ENCODE data around the gene PALLD.

Gene PALLD

DNA sequence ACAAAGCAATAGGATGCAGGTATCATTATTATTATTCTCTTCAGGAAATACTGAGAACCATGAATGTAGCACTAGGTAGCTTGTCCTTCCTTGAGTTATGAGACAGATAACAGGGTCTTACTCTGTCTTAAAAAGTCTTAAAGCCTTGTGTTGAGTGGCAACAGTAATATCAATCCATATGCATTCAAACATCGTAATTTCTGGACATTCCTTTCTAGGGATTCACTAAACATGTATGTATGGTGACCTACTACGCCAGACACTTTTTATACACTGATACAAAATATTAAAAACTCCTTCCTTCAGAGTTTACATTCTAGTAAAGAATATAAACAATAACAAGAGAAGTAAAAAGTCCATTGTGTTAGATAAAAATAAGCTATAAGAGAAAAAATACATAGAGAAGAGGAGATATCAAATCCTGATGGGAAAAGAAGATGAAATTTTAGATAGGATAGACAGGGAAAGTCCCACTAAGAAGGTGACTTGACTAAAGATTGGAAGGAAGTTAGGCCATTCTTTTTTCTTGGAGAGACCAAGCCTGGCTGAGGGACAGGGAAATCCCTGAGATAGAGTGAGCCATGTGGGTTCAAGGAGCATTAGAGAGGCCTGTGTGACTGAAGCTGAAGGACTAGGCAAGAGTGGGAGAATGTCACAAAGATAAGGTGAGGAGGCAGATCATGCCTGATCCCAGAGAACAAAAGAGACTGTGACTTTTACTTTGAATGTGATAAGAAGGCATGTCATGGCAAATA, 11.5 kb upstream of the PALLD start:
- Histone ChIP-seq H3K4me1 (ENCODE audit: insufficient read depth, poor library complexity, severe bottlenecking) (peaks cover 48% of the 10 kb centered on the region), H3K9me3 (ENCODE audit: severe bottlenecking) (no peaks in the 10 kb centered on the region), H3K27me3 (ENCODE audit: insufficient read depth, poor library complexity, severe bottlenecking) (no peaks in the 10 kb centered on the region), H3K36me3 (ENCODE audit: low read depth) (no peaks in the 10 kb centered on the region), H3K27ac (ENCODE audit: poor library complexity, severe bottlenecking) (peak overlapping the region; percentile 91), H3K4me3 (ENCODE audit: severe bottlenecking) (no peak overlapping the region)
- no peak for ATAC-seq (ENCODE audit: low read depth)
- TF ChIP-seq, protein P1, sequence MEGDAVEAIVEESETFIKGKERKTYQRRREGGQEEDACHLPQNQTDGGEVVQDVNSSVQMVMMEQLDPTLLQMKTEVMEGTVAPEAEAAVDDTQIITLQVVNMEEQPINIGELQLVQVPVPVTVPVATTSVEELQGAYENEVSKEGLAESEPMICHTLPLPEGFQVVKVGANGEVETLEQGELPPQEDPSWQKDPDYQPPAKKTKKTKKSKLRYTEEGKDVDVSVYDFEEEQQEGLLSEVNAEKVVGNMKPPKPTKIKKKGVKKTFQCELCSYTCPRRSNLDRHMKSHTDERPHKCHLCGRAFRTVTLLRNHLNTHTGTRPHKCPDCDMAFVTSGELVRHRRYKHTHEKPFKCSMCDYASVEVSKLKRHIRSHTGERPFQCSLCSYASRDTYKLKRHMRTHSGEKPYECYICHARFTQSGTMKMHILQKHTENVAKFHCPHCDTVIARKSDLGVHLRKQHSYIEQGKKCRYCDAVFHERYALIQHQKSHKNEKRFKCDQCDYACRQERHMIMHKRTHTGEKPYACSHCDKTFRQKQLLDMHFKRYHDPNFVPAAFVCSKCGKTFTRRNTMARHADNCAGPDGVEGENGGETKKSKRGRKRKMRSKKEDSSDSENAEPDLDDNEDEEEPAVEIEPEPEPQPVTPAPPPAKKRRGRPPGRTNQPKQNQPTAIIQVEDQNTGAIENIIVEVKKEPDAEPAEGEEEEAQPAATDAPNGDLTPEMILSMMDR (IDR thresholded peaks at IDR 0.05; ENCODE audit: poor library complexity, severe bottlenecking): no peak
- no peak for DNase-seq (ENCODE audit: low spot score)

GRCh38 chr4:168486912-168487281, 10.0 kb upstream of the PALLD start:
- Histone ChIP-seq H3K36me3 (ENCODE audit: low read depth) (no peaks in the 10 kb centered on the region), H3K27ac (ENCODE audit: poor library complexity, severe bottlenecking) (peak overlapping the region; percentile 91), H3K4me1 (ENCODE audit: insufficient read depth, poor library complexity, severe bottlenecking) (peaks cover 40% of the 10 kb centered on the region), H3K27me3 (ENCODE audit: insufficient read depth, poor library complexity, severe bottlenecking) (no peaks in the 10 kb centered on the region), H3K4me3 (ENCODE audit: severe bottlenecking) (no peak overlapping the region), H3K9me3 (ENCODE audit: severe bottlenecking) (no peaks in the 10 kb centered on the region)
- TF ChIP-seq, protein P1 (IDR thresholded peaks at IDR 0.05; ENCODE audit: poor library complexity, severe bottlenecking): no peak
- no peak for DNase-seq (ENCODE audit: low spot score)
- ATAC-seq (ENCODE audit: low read depth): peak; percentile 89

DNA sequence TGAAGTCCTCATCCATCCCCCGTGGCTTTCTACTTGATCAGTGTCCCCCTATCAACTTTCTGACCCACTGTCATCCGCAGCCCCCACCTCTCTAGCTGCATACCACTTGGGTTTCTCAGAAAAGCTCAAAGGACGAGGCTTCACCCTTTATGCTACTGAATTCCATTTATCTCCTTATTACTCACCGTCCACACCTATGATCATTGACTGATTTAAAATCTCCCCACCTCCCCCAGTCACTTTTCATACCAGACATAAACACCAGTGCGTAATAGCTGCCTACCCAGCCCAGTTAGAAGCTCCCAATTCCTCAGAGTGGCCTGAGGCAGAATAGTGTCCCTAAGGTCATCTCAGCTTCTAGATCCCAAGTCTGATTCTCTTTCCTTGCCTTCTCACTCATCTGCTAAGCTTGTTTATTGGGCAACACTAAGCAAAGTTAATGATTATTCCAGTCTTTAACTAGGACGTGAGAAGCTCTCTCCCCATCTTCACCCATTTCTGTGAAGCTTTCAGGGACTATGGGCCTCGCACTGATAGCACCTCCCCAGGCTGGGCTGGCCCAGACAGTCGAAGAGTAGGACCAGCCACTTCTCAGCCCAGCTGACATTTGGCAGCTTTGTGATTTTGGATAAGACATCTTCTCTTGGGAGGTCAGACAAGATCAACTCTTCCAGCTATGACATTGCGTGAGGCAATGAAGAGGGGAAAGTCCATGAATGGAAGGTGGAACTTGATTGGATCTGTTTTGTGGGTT, 9.4 kb upstream of the PALLD start:
- H3K9me3 ChIP-seq (ENCODE audit: severe bottlenecking): no peaks in the 10 kb centered on the region
- TF ChIP-seq, protein P1 (IDR thresholded peaks at IDR 0.05; ENCODE audit: poor library complexity, severe bottlenecking): no peak
- peaks cover 40% of the 10 kb centered on the region for H3K4me1 ChIP-seq (ENCODE audit: insufficient read depth, poor library complexity, severe bottlenecking)
- no peak overlapping the region for H3K4me3 ChIP-seq (ENCODE audit: severe bottlenecking)
- H3K27ac ChIP-seq (ENCODE audit: poor library complexity, severe bottlenecking): peak overlapping the region; percentile 91
- ATAC-seq (ENCODE audit: low read depth) (peak; percentile 87), DNase-seq (ENCODE audit: low spot score) (no peak)
- no peaks in the 10 kb centered on the region for H3K36me3 ChIP-seq (ENCODE audit: low read depth)
- H3K27me3 ChIP-seq (ENCODE audit: insufficient read depth, poor library complexity, severe bottlenecking): no peaks in the 10 kb centered on the region

GRCh38 chr4:168488869-168489274, 8.0 kb upstream of the PALLD start:
- H3K4me3 ChIP-seq (ENCODE audit: severe bottlenecking): no peak overlapping the region
- no peak for DNase-seq (ENCODE audit: low spot score)
- no peak overlapping the region for H3K27ac ChIP-seq (ENCODE audit: poor library complexity, severe bottlenecking)
- H3K4me1 ChIP-seq (ENCODE audit: insufficient read depth, poor library complexity, severe bottlenecking): peaks cover 35% of the 10 kb centered on the region
- H3K9me3 ChIP-seq (ENCODE audit: severe bottlenecking): no peaks in the 10 kb centered on the region
- TF ChIP-seq, protein P1 (IDR thresholded peaks at IDR 0.05; ENCODE audit: poor library complexity, severe bottlenecking): no peak
- no peaks in the 10 kb centered on the region for H3K36me3 ChIP-seq (ENCODE audit: low read depth)
- no peaks in the 10 kb centered on the region for H3K27me3 ChIP-seq (ENCODE audit: insufficient read depth, poor library complexity, severe bottlenecking)
- ATAC-seq (ENCODE audit: low read depth): no peak

GRCh38 chr4:168489616-168490015, 7.2 kb upstream of the PALLD start:
- Histone ChIP-seq H3K4me1 (ENCODE audit: insufficient read depth, poor library complexity, severe bottlenecking) (peaks cover 29% of the 10 kb centered on the region), H3K9me3 (ENCODE audit: severe bottlenecking) (no peaks in the 10 kb centered on the region), H3K27ac (ENCODE audit: poor library complexity, severe bottlenecking) (no peak overlapping the region), H3K36me3 (ENCODE audit: low read depth) (no peaks in the 10 kb centered on the region), H3K4me3 (ENCODE audit: severe bottlenecking) (no peak overlapping the region), H3K27me3 (ENCODE audit: insufficient read depth, poor library complexity, severe bottlenecking) (no peaks in the 10 kb centered on the region)
- TF ChIP-seq, protein P1 (IDR thresholded peaks at IDR 0.05; ENCODE audit: poor library complexity, severe bottlenecking): no peak
- DNase-seq (ENCODE audit: low spot score) (no peak), ATAC-seq (ENCODE audit: low read depth) (no peak)

Measured in RWPE2 (cell line).